Spinal cord (tissue), 9 donors: ENCODE data around the gene SAAL1. TPM values are rescaled to one million over a fixed set of nuclear protein-coding genes. Genes with fewer than 3 reads are reported as not detected.

Source experiments
- DNase-seq, 6 donors: peaks; one replicate each; pipeline versions ENCODE4 v3.0.0 to v3.0.0-alpha.2; 2013 to 2015; ENCODE audit warnings: low spot score in 6 of 6, low read depth in 4 of 6
- H3K27ac ChIP-seq: one replicate; pipeline ENCODE4 v1.5.1; 2013; ENCODE audit warnings: low read depth, low read length, control low read depth
- H3K27me3 ChIP-seq: one replicate; pipeline ENCODE4 v1.6.1; 2013; ENCODE audit warnings: low read length; ENCODE audit not compliant: control insufficient read depth, insufficient read depth
- H3K36me3 ChIP-seq: one replicate; pipeline ENCODE4 v1.6.1; 2013; ENCODE audit warnings: low read length; ENCODE audit not compliant: control insufficient read depth, insufficient read depth
- H3K4me1 ChIP-seq: one replicate; pipeline ENCODE4 v1.6.1; 2013; ENCODE audit warnings: low read length; ENCODE audit not compliant: control insufficient read depth, insufficient read depth
- H3K4me3 ChIP-seq: one replicate; pipeline ENCODE4 v1.5.1; 2013; ENCODE audit warnings: low read depth, low read length, control low read depth
- H3K9me3 ChIP-seq: one replicate; pipeline ENCODE4 v1.6.1; 2013; ENCODE audit warnings: low read length; ENCODE audit not compliant: control insufficient read depth, insufficient read depth
- polyA plus RNA-seq, 2 donors: library from polyadenylated mRNA; unstranded; fragments of 120-200 nt; gene quantifications; one replicate each; pipeline ENCODE4 v1.2.1, GENCODE V29; 2013; ENCODE audit not compliant: insufficient read length in 2 of 2
- small RNA-seq: library from RNA; depleted of rRNA; stranded (forward); fragments of <200 nt; gene quantifications from one replicate; pipeline ENCODE3, GENCODE V24; 2014; ENCODE audit warnings: low replicate concordance
- total RNA-seq, 2 donors: library from RNA; depleted of rRNA in 1 of 2; stranded (reverse); fragments of 120-200 nt in 1 of 2; fragments of >200 nt in 1 of 2; gene quantifications; one replicate each; pipeline versions ENCODE4 v1.2.3 to v1.2.4, GENCODE V29; 2013 to 2014

The SAAL1 gene
- total and polyA plus RNA-seq, 4 donors = 16.6 to 30.5 (median 22.8) TPM

- H3K4me1 ChIP-seq = no peaks in the 10 kb centered on the region
- H3K27ac ChIP-seq = no peak overlapping the region
- no peaks in the 10 kb centered on the region for H3K36me3 ChIP-seq
- H3K4me3 ChIP-seq = no peak overlapping the region
- no peaks in the 10 kb centered on the region for H3K27me3 ChIP-seq
- no peaks in the 10 kb centered on the region for H3K9me3 ChIP-seq
- DNase-seq = no peak
These were observed 69.4 kb downstream of the SAAL1 start for GRCh38 chr11:18036456-18036855.

Small RNA genes lying within 50 kb of the gene (small RNA-seq; reads per million reads assigned to genes)
- gene HIGD1AP5 = not detected

Other genes starting within 250 kb of the SAAL1 start
- gene SERGEF, start 93.0 kb downstream of the SAAL1 start, total RNA-seq = 10 to 100 TPM; 44.7 to 47.4 TPM
- 10 to 100 TPM; 45.0 to 51.0 TPM for gene SERGEF, start 93.0 kb downstream of the SAAL1 start, polyA plus RNA-seq
- under 1 TPM; 0.50 to 0.77 TPM for gene TPH1, start 59.8 kb downstream of the SAAL1 start, total RNA-seq
- under 1 TPM; 0.46 to 0.99 TPM for gene TPH1, start 59.8 kb downstream of the SAAL1 start, polyA plus RNA-seq
- under 1 TPM in 1 of 2 donors, not detected in 1; 0.50 TPM for gene MRGPRX3, start 26.5 kb upstream of the SAAL1 start, total RNA-seq
- gene MRGPRX3, start 26.5 kb upstream of the SAAL1 start, polyA plus RNA-seq = not detected
- under 1 TPM in 1 of 2 donors, not detected in 1; 0.20 TPM for gene MRGPRX4, start 66.8 kb upstream of the SAAL1 start, total RNA-seq
- gene MRGPRX4, start 66.8 kb upstream of the SAAL1 start, polyA plus RNA-seq = not detected
- not detected for gene SAA4, start 130.7 kb upstream of the SAAL1 start, total RNA-seq
- under 1 TPM in 1 of 2 donors, not detected in 1; 0.59 TPM for gene SAA4, start 130.7 kb upstream of the SAAL1 start, polyA plus RNA-seq
- gene SAA2, start 142.6 kb upstream of the SAAL1 start, total RNA-seq = not detected
- under 1 TPM in 1 of 2 donors, not detected in 1; 0.39 TPM for gene SAA2, start 142.6 kb upstream of the SAAL1 start, polyA plus RNA-seq
- not detected for gene SAA1, start 160.2 kb upstream of the SAAL1 start, total RNA-seq
- gene SAA1, start 160.2 kb upstream of the SAAL1 start, polyA plus RNA-seq = not detected
- 10 to 100 TPM; 34.2 to 80.3 TPM for gene HPS5, start 216.1 kb upstream of the SAAL1 start, total RNA-seq
- gene HPS5, start 216.1 kb upstream of the SAAL1 start, polyA plus RNA-seq = 10 to 100 TPM; 14.5 to 20.9 TPM
- 10 to 100 TPM; 57.7 to 78.7 TPM for gene GTF2H1, start 216.5 kb upstream of the SAAL1 start, total RNA-seq
- 10 to 100 TPM; 41.1 to 47.0 TPM for gene GTF2H1, start 216.5 kb upstream of the SAAL1 start, polyA plus RNA-seq